Activated CD4-positive, CD25-positive, alpha-beta regulatory T cell treated with anti-CD3 and anti-CD28 coated beads, Interleukin-2, amount 50 U/mL, for 72 hours (primary cell): ENCODE measurements around the gene SLC25A25.
"Not testable (repeated sequence)": the region's sequence is repeated elsewhere in the genome, so short reads cannot be mapped to it uniquely, and the experiment has no call there.

Experiments used
- DNase-seq: peaks from one replicate; pipeline ENCODE4 v3.0.0; 2021

Gene SLC25A25

DNA sequence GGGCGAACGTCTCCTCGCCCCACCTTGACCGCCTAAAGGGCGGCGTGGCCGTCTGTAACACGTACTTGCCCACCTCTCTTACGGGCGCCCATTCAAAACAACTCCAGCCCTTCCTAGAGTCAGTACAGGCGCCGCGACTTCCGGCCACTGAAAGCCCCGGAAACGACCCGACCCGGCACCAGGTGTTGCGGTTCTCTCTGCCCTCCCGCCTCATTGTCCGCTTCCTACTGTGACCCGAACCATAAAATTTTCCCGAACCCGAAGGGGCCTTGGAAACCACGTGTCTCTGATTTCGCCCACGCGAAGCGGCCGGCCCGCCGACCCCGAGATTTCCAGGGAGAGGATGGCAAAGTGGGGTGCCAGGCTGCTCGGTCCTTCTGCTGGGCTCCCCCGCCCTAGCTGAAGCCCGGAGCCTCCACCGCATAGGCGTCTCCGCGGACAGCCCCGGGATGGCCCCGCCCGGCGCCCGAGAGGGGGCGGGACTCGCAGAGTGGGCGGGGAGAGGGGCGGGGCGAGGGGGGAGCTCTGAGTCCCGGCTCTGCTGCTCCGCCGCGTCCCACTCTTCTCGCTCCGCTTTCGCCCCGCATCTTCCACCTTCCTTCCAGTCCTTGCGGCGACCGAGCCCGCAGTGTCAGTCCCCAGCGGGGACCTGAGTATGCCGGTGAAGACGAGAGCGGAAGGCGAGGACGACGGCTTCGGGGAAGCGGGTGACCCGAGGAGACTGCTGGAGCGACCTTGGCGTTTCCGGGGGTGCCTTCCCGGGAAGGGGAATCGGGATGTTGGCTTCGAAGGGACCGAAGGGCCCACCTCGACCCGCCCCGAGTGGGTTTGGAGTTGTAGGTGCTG lies 60.2 kb downstream of the SLC25A25 start:
- DNase-seq, result peak; percentile 87

DNA sequence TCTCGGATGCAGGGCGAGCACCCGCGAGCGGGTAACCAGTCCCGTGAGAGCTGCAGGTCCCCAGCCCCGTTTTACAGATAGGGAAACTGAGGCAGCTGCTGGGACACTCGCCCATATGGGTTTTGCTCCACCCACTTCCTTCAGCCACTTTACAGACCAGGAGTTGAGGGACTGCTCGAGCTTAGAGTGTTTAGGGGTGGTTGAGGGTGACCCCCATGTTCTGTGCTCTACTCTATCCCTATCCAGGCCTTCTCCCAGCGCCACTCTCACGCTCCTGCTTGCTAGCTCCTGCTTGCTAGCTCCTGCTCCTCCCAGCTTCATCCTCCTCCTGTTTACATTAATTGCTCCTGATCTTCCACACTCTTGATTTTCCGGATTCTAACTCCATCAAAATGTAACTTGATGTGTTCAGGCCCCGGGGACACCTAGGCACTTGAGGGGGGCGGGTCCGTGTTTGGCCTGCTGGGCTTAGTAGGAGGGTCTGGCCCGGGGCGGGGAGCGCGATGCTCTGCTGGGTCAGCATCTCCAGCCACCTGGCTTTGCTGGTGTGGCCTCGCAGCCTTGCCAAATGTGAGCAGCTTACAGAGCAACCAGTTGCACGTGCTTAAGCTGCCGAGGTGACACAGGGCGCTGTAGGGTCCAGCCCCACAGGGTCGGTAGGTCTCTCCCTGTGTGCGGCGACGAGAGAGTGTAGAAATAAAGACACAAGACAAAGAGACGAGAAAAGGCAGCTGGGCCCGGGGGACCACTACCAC lies 61.0 kb downstream of the SLC25A25 start:
- DNase-seq, result no peak

DNA sequence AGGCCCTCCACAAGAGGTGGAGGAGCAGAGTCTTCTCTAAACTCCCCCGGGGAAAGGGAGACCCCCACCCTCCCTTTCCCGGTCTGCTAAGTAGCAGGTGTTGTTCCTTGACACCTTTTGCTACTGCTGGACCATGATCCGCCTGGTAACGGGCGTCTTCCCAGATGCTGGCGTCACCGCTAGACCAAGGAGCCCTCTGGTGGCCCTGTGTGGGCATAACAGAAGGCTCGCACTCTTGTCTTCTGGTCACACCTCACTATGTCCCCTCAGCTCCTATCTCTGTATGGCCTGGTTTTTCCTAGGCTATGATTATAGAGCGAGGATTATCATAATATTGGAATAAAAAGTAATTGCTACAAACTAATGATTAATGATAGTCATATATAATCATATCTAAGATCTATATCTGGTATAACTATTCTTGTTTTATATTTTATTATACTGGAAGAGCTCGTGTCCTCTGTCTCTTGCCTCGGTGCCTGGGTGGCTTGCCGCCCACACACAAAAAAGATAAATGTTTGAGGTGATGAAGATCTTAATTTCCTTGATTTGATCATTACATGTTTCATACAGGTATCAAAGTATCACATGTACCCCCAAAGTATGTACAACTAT lies 62.1 kb downstream of the SLC25A25 start:
- DNase-seq, result peak; percentile 53

GRCh38 chr9:128130651-128131050 lies 62.6 kb downstream of the SLC25A25 start:
- not testable (repeated sequence) for DNase-seq

GRCh38 chr9:128131346-128131745 lies 63.3 kb downstream of the SLC25A25 start:
- not testable (repeated sequence) for DNase-seq

DNA sequence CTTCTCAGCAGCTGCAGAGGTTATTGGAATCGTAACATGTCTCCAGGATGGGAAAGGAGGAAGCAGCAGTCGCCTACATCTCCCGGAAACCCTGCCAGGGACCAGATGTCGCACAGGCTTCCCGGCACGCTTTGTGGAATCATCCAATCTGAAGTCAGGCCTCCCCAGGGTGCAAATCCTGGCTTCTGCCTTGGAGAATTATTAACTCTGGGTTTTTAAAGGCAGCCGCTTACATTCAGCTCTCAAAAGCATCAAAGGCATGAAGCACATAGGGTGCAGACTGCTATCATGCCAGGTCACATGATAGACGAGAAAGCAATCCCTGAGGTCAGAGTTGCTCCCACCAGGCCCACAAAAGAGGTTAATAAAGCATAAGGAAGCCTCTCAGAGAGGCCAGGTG lies 64.1 kb downstream of the SLC25A25 start:
- not testable (repeated sequence) for DNase-seq

GRCh38 chr9:128135561-128135960 lies 67.5 kb downstream of the SLC25A25 start:
- DNase-seq, result not testable (repeated sequence)

- DNase-seq, result no peak
Measured at GRCh38 chr9:128136816-128137793, 69.1 kb downstream of the SLC25A25 start.

DNA sequence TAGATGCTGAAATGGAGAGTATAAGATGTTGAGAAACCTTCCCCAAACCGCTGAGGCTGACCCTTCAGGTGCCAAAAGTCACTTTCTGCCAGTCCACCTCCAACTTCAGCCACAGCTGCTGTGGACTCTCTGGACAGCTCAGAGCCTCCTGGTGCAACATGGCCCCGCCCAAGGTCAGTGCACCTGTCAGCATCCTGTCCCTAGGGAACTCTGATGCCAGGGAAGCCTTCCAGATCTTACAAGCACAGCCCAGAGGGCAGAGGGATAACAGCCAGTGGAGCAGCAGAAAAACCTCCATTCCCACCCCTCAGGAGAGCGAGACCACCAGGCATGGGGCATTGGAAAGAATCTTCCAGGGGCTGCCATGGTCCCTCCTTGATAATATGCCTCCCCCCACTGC lies 70.0 kb downstream of the SLC25A25 start:
- no peak for DNase-seq

DNA sequence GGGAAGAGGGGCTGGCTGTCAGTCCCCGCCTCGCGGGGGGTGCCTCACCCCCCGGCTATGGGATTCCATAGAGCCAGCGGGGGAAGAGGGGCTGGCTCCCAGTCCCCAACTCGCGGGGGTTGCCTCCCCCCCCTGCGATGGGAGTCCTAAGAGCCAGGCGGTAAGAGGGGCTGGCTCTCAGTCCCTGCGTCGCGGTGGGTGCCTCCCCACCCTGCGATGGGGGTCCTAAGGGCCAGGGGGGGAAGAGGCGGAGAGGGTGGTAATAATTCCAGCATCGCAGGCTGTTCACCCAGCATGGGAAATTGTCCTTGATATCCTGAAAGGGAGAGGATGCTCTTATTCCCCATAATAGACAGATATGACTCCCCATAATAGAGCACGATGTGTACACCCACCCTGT lies 71.6 kb downstream of the SLC25A25 start:
- DNase-seq, result no peak

DNA sequence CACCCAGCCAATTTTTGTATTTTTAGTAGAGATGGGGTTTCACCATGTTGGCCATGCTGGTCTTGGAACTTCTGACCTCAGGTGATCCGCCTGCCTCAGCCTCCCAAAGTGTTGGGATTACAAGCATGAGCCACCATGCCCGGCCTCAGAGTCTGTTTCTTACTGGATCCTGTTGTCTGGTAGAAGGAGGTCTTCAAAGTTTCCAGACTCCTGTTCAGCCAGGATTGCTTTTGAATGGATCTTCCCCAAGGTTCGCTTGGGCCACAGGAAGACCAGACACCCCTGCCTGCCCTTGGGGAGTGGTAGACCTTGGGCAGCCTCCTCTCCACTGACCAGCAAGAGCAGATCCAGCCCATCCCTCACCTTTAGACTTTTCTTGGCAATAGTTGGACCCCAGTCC lies 73.6 kb downstream of the SLC25A25 start:
- DNase-seq, result no peak

DNA sequence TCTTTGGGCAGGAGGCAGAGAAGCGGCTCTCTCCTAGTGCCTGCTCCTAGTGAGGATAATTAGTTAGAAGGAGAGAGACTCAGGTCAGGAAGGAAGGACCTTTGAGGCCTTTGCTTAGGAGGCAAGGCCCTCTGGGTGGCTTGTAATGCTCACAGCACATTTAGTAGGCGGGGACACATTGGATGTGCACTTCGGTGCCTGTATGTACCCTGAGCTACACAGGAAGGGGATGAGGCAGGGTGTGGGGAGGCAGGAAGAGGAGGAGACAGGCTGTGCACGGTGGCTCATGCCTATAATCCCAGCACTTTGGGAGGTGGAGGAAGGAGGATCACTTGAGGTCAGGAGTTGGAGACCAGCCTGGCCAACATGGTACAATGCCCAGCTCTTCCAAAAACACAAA lies 74.0 kb downstream of the SLC25A25 start:
- no peak for DNase-seq

- DNase-seq, result no peak
Measured at GRCh38 chr9:128142596-128142995, 74.6 kb downstream of the SLC25A25 start.

- no peak for DNase-seq
Measured at GRCh38 chr9:128143525-128144238, 75.7 kb downstream of the SLC25A25 start.

GRCh38 chr9:128144239-128145181 lies 76.5 kb downstream of the SLC25A25 start:
- no peak for DNase-seq

GRCh38 chr9:128145536-128145935 lies 77.5 kb downstream of the SLC25A25 start:
- no peak for DNase-seq

- no peak for DNase-seq
Measured at GRCh38 chr9:128145951-128146351, 77.9 kb downstream of the SLC25A25 start.

DNA sequence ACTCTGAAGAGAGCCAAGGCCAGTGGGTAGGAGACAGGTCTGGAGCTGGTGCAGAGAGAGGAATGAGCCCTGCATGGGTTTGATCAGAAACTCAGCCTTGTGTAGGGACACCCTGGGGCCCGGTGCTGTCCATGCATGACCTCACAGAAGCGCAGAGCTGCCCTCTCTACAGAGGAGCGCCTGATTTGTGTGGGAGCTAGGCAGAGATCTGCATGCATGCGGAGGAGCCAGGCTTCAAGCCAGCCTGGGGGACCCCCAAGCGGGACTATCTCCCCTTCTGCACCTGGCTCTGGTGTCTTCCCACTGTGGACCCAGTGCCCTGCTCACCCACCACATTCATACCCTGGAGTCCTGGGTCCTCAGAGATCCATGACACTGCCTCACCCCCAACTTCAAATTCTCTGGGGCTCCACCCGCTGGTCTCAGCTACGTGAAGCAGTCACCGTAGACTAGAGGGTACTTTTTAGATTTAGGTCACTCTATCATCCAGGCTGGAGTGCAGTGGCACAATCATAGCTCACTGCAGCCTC lies 78.6 kb downstream of the SLC25A25 start:
- DNase-seq, result no peak

DNA sequence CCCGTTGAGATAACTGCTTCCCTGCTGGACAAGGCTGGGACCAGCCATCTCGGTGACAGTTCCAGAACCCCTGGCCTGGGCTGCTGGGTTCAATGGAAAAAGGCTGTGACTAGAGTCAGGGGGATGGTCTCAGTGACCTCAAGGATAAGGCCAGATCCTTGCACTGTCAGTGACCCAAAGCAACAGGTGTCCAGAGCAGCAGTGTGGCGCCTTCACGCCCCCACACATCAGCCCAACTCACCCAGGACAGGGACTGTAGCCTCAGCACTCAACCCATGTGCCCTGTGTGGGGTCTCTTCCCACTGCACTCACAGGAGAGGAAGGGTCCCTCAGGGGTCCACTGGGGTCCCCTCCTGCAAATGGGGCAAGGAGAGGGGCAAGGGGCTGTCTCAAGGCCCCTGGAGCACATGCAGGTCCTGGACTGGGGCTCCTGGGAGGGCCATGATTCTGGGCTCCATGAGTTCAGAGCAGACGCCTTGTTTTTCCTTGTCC lies 80.5 kb downstream of the SLC25A25 start:
- DNase-seq, result no peak
